ENCODE data around the gene REEP1.

- TF ChIP-seq CTCF (IDR thresholded peaks at IDR 0.05) = no peak
- no peak for TF ChIP-seq POLR2A (IDR thresholded peaks at IDR 0.05)
- TF ChIP-seq POLR2AphosphoS5 (IDR thresholded peaks at IDR 0.05) = no peak
Observed at GRCh38 chr2:86235196-86235980, 102.0 kb downstream of the REEP1 start.
